ENCODE measurements around the gene RGS6. TPM values are rescaled to one million over a fixed set of nuclear protein-coding genes. Genes with fewer than 3 reads are reported as not detected.

The RGS6 gene
- total RNA-seq, 2 donors from 2014 or later = 0.43 to 0.78 TPM

- no peak for ATAC-seq
- intact Hi-C loops (cut with DNase I, micrococcal nuclease) = no loop called here
- DNase-seq = no peak
Measured at GRCh38 chr14:72123755-72124154, 191.5 kb downstream of the RGS6 start.

- ATAC-seq (no peak), DNase-seq (no peak)
- intact Hi-C loops (cut with DNase I, micrococcal nuclease) = no loop called here
Measured at GRCh38 chr14:72124171-72124570, 191.9 kb downstream of the RGS6 start.

GRCh38 chr14:72126091-72126490, 193.9 kb downstream of the RGS6 start:
- intact Hi-C loops (cut with DNase I, micrococcal nuclease) = no loop called here
- DNase-seq = no peak
- ATAC-seq = no peak

- intact Hi-C loops (cut with DNase I, micrococcal nuclease) = no loop called here
- DNase-seq (no peak), ATAC-seq (no peak)
Measured at GRCh38 chr14:72126561-72126960, 194.3 kb downstream of the RGS6 start.

DNA sequence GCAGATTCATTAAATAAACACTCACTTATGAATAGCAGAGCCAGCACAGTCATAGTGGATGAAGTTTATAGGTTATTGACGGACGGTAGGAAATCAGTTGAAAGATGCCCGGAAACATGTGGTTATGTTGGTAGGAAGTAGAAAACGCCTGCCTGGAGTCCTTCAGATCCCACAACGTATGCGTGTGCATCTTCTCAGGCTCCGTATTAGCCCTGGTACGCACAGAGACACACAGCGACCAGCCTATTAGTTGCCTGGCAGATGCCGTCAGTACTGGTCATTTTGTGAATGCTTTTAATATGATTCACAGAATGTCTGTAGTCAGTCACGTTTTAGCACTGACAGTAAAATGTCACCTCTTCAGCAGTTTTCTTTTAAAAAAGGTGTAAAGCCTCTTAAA, 196.4 kb downstream of the RGS6 start:
- no peak for ATAC-seq
- DNase-seq = no peak
- intact Hi-C loops (cut with DNase I, micrococcal nuclease) = no loop called here

DNA sequence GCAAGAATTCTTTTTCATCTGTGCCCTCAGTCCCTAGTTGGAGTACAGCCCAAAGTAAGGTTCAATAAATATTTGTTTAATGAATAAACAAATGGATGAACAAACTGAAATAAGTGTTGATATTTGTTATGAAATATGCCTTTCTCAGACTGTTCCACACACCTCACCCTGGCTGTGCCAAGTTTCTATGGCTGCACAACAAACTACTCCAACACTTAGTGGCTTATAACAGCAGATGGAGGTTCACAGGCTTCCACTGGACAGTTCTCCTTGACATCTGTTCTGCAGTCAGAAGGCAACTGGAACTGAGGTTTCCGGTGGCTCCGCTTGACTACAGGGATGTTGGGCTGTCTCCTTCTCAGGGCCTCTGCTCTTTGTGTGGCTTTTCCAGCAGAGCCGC, 197.1 kb downstream of the RGS6 start:
- ATAC-seq (no peak), DNase-seq (no peak)
- intact Hi-C loops (cut with DNase I, micrococcal nuclease) = no loop called here

DNA sequence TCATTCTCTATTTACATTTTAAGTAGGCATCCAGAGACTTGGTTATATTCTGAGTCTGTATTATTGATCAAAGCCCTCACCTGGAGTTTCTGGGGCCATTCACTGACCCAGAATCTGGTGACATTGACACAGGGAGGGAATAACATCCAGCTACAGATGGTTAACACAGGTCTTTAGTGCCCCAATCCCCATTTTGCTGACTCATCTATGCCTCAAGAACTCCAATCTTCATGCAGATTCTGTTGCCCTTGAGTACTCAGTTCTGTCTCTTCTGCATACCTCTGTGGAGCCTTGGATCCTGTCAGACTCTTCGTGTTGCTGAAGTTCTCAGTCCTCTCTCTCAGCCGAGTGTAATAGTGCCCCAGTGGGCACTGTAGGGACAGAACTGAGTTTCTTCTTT, 208.9 kb downstream of the RGS6 start:
- intact Hi-C loops (cut with DNase I, micrococcal nuclease) = no loop called here
- DNase-seq (no peak), ATAC-seq (no peak)

DNA sequence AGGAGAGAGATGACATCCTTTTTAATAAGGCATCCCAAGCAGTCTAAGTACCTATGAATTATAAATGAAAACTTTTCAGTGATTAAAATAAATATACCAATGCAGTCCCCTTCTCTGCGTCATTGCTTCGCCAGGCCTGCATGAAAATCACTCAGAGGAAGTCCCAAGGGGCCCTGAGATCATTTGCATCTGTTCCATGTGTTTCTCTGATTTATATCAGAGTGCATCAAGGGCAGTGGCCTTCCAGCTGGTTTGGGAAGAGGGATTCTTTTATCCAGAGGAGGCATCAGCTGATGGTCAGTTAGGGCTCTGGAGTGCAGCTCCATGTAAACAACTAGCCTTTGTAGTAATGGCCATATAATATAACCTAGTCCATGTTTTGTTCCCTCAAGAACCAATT, 210.1 kb downstream of the RGS6 start:
- DNase-seq (no peak), ATAC-seq (no peak)
- intact Hi-C loops (cut with DNase I, micrococcal nuclease) = no loop called here

DNA sequence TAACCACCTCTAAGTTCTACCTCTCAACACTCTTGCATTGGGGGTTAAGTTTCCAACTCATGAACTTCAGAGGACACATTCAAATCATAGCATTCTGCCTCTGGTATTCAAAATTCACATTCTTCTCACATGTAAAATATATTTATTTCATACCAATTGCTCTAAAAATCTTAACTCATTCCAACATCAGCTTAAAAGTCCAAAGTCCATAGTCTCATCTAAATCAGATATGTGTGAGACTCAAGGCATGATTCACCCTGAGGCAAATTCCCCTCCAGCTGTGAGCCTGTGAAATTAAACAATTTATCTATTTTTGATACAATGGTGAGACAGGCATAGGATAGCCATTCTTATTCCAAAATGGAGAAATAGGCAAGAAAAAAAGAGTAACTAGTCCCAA, 214.0 kb downstream of the RGS6 start:
- DNase-seq = no peak
- intact Hi-C loops (cut with DNase I, micrococcal nuclease) = no loop called here

GRCh38 chr14:72154645-72155378, 222.6 kb downstream of the RGS6 start:
- intact Hi-C loops (cut with DNase I, micrococcal nuclease) = no loop called here

More for the DNA sequence above, 214.0 kb downstream of the RGS6 start:
- ATAC-seq = no peak

DNA sequence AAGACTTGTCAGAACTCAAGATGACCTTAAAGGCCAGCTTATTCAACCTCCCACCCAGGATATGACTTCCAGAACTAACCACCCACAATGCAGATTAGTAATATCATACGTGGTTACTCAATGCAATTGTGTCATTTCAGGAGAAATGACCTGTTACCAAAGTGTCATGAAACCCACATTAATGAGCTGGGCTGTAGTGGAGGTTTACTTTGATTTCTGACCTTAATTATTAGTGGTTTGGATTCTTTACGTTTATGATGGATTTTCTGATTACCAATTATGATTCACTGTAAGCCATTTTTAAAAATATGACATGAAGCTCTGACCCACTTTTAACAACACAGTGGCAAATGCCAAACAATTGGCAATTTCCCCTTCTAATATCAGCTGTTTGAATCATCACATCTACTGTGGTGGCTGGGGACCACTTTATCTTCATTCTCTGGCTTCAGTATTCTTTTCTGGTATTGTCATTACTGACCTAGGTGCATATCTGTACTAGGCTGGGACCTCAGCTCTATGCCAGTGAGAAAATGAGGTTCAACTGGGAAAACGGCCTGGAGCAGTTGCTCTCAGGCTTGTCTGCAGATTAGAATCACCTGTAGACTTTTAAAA, 223.3 kb downstream of the RGS6 start:
- intact Hi-C loops (cut with DNase I, micrococcal nuclease) = no loop called here
- no peak for DNase-seq
- ATAC-seq = no peak

More at GRCh38 chr14:72154645-72155378, 222.6 kb downstream of the RGS6 start:
- DNase-seq (no peak), ATAC-seq (no peak)

- no peak for ATAC-seq
- no peak for DNase-seq
- intact Hi-C loops (cut with DNase I, micrococcal nuclease) = no loop called here
Measured at GRCh38 chr14:72164420-72165228, 232.4 kb downstream of the RGS6 start.

DNA sequence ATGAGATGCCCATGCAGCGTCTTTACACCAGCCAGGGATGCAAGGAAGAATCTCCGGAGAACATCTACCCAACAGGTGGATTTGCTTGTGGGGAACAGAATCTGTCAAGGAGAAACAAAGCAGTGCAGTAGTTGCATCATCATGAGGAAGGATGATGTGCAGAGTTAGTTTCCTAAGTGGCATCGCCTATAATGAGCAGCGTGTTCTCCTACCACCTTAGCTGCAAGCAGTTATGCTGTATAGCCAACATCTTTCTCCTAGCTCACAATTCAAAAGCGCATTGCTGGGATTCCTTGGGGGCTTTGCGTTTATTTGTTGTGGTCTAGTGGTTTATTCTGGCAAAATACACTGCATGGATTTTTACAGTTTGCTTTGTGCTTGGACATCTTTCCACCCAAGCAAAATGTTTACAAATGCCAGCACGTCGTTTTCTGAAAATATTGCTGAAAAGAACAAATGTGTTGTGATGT, 233.0 kb downstream of the RGS6 start:
- intact Hi-C loops (cut with DNase I, micrococcal nuclease) = no loop called here
- DNase-seq = no peak
- no peak for ATAC-seq

DNA sequence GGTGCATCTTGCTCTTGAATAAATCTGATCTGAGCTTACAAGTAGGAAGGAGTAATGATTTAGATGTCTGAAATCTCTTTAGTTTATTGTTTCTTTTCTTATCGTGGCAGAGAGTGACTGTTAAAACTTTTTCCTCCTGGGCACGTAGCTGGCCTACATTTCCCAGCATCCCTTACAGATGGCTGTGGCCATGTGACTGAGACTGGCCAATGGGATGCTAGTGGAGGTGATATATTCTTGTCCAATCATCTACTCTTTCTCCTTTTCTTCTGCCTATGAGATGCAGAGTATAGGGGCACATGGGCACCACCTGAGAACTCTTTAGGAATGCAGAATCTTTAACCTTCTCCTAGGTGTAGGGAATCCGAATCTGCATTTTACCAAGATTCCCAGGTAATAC, 237.3 kb downstream of the RGS6 start:
- intact Hi-C loops (cut with DNase I, micrococcal nuclease) = no loop called here
- DNase-seq (no peak), ATAC-seq (no peak)

DNA sequence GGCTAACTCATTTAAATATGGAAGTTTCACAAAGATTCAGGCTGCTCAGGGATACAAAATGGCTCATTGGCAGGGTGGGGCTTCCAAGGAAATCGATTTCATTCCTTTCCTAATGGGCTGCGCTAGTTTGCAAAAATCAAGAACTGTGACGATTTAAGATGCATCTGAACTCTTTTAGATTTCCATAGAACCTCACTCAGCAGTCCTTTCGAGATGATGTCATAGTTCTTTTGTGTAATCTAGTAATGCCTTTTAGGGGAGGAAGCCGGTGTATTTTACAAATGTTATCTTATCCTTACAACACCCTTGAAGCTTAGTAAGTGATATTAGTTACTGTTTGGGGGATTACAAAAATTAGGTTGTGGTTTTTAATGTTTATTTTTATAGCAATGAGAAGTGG, 239.8 kb downstream of the RGS6 start:
- ATAC-seq = no peak
- DNase-seq = no peak
- intact Hi-C loops (cut with DNase I, micrococcal nuclease) = no loop called here

DNA sequence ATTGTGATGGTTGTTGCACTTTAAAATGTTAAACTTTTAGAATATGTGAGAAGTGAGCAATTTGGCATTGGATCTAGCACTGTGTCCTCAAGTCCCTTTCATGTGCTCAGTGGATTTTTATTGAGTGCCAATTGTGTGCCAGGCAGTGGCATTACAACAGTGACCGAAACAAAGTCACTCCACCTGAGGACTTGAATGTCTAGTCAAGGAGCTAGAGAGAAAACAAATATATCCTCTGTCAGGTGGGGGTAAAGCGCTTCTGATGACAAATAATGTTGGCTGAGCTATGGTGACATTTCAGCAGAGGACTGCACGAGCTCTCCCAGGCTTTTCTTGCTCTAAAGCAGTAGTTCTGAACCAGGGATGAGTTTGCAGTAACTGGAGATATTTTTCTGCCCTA, 240.4 kb downstream of the RGS6 start:
- intact Hi-C loops (cut with DNase I, micrococcal nuclease) = no loop called here
- ATAC-seq = no peak
- DNase-seq = no peak

- ATAC-seq = no peak
- no peak for DNase-seq
- intact Hi-C loops (cut with DNase I, micrococcal nuclease) = no loop called here
Measured at GRCh38 chr14:72173038-72173720, 240.9 kb downstream of the RGS6 start.

GRCh38 chr14:72177251-72177650, 245.0 kb downstream of the RGS6 start:
- ATAC-seq (no peak), DNase-seq (no peak)
- intact Hi-C loops (cut with DNase I, micrococcal nuclease) = no loop called here

DNA sequence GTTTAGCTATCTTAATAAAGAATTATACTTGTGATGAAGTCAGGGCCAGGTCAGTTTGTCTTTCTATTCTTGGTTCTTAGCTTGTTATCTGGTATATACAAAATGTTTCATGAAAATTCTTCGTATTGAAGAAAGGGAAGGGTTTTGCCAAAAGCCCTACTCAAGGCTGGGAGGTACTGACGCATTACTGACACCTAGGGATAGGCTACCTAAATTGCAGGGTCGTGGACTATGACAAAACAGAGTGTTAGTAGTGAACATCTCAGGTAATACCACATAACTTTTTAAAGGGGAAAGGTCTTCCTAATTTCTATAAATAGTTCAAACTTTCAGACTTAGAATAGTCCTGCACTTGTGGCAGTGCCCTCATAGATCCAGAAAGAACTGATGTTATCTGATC, 246.3 kb downstream of the RGS6 start:
- no peak for DNase-seq
- intact Hi-C loops (cut with DNase I, micrococcal nuclease) = no loop called here
- ATAC-seq = no peak

Data from left colon (tissue), 2 donors.